ENCODE measurements around the gene TGIF1. TPM values are rescaled to one million over a fixed set of nuclear protein-coding genes. Genes with fewer than 3 reads are reported as not detected.

The TGIF1 gene
- total RNA-seq, 1 donor from 2014 or later, result 8.1 TPM

GRCh38 chr18:3450799-3451182, 819 bp downstream of the TGIF1 start:
- H3K9me3 ChIP-seq (replicated peaks), result no peaks in the 10 kb centered on the region

GRCh38 chr18:3451183-3451988, 1.4 kb downstream of the TGIF1 start:
- DNase-seq, result peak; percentile 95
- H3K4me3 ChIP-seq, result peak overlapping the region; percentile 91
- no peaks in the 10 kb centered on the region for H3K27me3 ChIP-seq (ENCODE audit: low read depth)
- no peaks in the 10 kb centered on the region for H3K9me3 ChIP-seq (replicated peaks)
- H3K4me1 ChIP-seq, result peaks cover 90% of the 10 kb centered on the region
- intact Hi-C loops (cut with micrococcal nuclease), result loop anchor here (5.0 kb wide), 1 partner anchor 174 kb away; no protein-coding TSS in a partner anchor
- peak; percentile 5 for TF ChIP-seq CTCF (IDR thresholded peaks at IDR 0.05; ENCODE audit: borderline replicate concordance)
- peaks cover 3% of the 10 kb centered on the region for H3K36me3 ChIP-seq
- H3K27ac ChIP-seq (replicated peaks), result peak overlapping the region; percentile 99

More at GRCh38 chr18:3450799-3451182, 819 bp downstream of the TGIF1 start:
- Histone ChIP-seq H3K36me3 (no peaks in the 10 kb centered on the region), H3K4me1 (peaks cover 89% of the 10 kb centered on the region), H3K27me3 (ENCODE audit: low read depth) (no peaks in the 10 kb centered on the region), H3K4me3 (peak overlapping the region; percentile 91), H3K27ac (replicated peaks) (peak overlapping the region; percentile 99)
- no peak for DNase-seq
- TF ChIP-seq CTCF (IDR thresholded peaks at IDR 0.05; ENCODE audit: borderline replicate concordance), result no peak
- intact Hi-C loops (cut with micrococcal nuclease), result loop anchor here (5.0 kb wide), 1 partner anchor 173 kb away; no protein-coding TSS in a partner anchor

- intact Hi-C loops (cut with micrococcal nuclease), result loop anchor here (5.0 kb wide), 1 partner anchor 175 kb away; no protein-coding TSS in a partner anchor
Observed at GRCh38 chr18:3451989-3452749, 2.2 kb downstream of the TGIF1 start.

GRCh38 chr18:3452750-3453539, 3.0 kb downstream of the TGIF1 start:
- H3K4me1 ChIP-seq, result peaks cover 77% of the 10 kb centered on the region
- DNase-seq, result no peak
- peak overlapping the region; percentile 99 for H3K27ac ChIP-seq (replicated peaks)
- peak overlapping the region; percentile 91 for H3K4me3 ChIP-seq
- intact Hi-C loops (cut with micrococcal nuclease), result loop anchor here (5.0 kb wide), 1 partner anchor 176 kb away; no protein-coding TSS in a partner anchor
- H3K9me3 ChIP-seq (replicated peaks), result no peaks in the 10 kb centered on the region
- peaks cover 19% of the 10 kb centered on the region for H3K36me3 ChIP-seq
- TF ChIP-seq CTCF (IDR thresholded peaks at IDR 0.05; ENCODE audit: borderline replicate concordance), result no peak
- no peaks in the 10 kb centered on the region for H3K27me3 ChIP-seq (ENCODE audit: low read depth)

More at GRCh38 chr18:3451989-3452749, 2.2 kb downstream of the TGIF1 start:
- Histone ChIP-seq H3K9me3 (replicated peaks) (no peaks in the 10 kb centered on the region), H3K4me1 (peaks cover 83% of the 10 kb centered on the region), H3K27ac (replicated peaks) (peak overlapping the region; percentile 99), H3K4me3 (peak overlapping the region; percentile 91), H3K27me3 (ENCODE audit: low read depth) (no peaks in the 10 kb centered on the region), H3K36me3 (peaks cover 11% of the 10 kb centered on the region)
- peak; percentile 44 for DNase-seq
- no peak for TF ChIP-seq CTCF (IDR thresholded peaks at IDR 0.05; ENCODE audit: borderline replicate concordance)

Measured in left ventricle myocardium inferior (tissue), 1 donor.